Activated CD4-positive, alpha-beta T cell treated with anti-CD3 and anti-CD28 coated beads, Interleukin-10, Interleukin-2, amounts not matched to agents 100 ng/mL and 50 ng/mL, durations not matched to agents 16 hours and 8 hours (primary cell): Measurements from ENCODE around the gene ATG7.
"Not testable (repeated sequence)": the region's sequence is repeated elsewhere in the genome, so short reads cannot be mapped to it uniquely, and the experiment has no call there.

ENCODE experiments used
- DNase-seq: peaks from one replicate; pipeline ENCODE4 v3.0.0-alpha.2; 2020

ATG7 gene

DNA sequence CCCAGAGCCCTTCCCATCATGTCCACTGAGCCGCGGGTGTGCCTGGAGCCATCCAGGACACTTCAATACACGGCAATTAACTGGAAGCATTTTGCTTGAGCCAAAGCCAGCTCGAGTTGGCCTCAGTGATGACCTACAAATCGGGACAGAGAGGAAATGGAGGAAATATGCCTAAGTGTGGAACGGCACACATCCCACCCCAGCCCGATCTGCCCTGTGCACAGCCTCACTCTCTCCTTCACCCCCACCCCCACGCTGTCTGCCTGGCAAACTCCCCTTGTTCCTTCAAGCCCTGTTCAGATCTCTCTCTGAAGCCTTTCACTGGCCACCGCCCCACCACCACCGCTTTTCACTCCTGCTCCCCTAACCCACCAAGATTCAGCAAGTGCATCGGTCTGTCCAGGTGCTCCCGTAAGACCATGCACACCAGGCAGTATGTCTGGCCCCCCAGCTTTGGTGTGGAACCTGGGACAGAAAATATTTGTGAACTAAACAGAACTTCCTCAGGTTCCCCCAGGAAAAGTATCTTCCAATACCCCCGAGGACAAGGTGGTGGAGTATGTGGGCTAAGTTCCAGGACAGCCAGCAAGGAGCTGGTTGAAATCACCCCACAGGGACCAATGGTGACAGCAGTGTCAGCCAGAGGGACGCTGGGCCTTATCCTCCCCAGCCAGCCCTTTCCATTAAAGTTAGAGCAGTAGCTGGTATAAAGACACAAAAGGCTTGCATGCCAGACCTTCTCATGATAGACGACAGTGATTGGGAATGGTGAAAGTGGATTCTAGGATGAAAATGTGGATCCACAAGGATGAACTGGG is 287.8 kb downstream of the ATG7 start:
- DNase-seq, result no peak

- no peak for DNase-seq
These were observed 288.5 kb downstream of the ATG7 start for GRCh38 chr3:11560746-11561145.

DNA sequence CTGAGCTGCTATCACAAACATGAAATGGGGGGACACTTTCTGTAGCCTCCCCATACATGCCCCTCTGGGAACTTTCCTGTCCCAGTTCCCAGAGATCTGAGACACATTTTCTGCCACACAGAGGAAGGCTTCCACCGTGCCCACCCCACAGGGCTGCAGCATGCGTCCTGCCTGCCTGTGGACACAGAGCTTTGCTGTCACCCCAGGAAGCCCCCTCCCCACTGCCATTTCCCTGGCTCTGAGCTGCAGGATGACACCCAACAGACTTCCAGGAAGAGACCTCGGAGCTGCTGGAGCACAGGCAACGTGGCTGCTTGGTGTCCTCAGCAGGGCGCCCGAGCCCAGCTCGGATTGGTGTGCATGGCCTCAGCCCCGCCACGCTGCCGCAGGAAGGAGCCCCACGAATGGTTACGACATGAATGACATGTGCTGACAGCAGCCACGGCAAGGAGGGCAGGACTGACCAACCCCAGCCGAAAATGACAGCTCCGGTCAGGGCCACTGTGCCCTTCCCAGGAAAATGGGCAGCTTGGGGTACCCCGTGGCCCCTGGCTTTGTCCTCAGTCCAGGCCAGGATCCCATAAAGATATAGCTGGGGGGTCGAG is 290.2 kb downstream of the ATG7 start:
- no peak for DNase-seq

DNA sequence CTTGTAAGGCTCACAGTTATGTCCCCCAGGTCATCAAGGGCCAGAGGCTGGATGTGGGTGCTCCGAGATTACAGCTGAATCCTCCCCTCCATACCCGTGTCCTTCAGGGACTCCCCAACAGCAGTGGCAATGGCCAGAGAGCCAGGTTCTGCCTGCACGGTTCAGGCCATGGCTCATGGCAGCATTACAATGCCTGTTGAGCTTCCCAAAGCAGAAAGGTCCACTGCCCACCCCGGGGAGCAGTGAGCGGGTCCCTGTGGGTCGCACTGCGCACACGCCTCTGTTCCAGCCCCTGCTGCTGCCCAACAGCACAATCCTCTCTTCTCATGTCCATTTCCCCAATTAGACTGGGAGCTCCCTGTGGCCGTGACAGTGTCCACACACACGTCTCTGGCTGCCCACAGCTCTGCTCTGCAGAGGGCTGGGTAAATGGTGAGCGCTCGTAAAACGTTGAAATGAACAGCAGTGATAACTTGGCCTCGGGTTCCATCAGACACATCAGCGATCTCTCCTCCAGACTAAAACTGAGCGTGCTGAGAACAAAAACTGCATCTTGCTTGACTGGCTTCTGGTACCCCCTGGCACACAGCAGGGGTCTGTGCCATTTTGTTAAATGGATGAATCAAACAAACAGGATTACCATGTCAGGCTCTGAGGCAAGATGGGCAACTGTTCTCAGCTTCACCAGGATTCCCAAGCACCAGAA is 291.1 kb downstream of the ATG7 start:
- DNase-seq, result no peak

GRCh38 chr3:11563865-11564185 is 291.6 kb downstream of the ATG7 start:
- no peak for DNase-seq

GRCh38 chr3:11564577-11565001 is 292.4 kb downstream of the ATG7 start:
- no peak for DNase-seq

GRCh38 chr3:11565072-11565471 is 292.9 kb downstream of the ATG7 start:
- no peak for DNase-seq

- DNase-seq, result no peak
These were observed 293.3 kb downstream of the ATG7 start for GRCh38 chr3:11565492-11565891.

DNA sequence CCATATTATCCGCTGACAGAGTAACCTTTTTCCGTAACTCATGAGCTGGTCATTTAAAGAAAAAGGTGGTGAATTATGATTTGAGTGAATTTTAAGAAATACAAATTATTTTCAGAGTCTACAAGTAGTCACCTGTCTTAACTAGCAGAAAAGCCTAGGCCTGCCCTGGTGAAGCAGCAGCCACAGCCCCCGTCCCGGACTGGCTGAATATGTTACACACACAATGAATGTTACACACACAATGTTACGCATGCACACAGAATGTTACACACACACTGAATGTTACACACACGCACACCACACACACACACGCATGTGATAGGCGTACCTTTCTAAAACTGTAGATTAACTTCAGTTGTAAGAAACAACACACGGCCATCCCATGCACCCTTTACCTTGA is 293.7 kb downstream of the ATG7 start:
- no peak for DNase-seq

DNA sequence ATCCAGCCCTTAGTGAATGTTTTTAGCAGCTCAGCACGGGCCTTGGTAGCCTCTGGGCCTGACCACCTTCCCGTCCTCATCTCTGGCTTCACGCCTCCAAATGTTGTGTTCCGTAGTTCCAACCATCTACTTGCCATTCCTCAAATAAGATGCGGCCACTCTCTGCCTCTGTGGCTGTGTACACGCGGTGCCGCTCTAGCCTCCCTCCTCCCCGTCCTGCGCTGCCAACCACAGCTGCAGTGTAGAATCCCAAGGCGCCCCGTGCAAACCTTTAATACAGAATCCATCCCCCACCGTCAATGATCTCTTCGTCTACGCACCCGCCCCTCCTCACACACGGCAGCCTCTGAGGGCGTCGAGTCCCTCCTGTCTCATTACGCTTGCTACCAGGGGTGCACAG is 294.3 kb downstream of the ATG7 start:
- DNase-seq, result no peak

GRCh38 chr3:11566916-11567315 is 294.7 kb downstream of the ATG7 start:
- no peak for DNase-seq

DNA sequence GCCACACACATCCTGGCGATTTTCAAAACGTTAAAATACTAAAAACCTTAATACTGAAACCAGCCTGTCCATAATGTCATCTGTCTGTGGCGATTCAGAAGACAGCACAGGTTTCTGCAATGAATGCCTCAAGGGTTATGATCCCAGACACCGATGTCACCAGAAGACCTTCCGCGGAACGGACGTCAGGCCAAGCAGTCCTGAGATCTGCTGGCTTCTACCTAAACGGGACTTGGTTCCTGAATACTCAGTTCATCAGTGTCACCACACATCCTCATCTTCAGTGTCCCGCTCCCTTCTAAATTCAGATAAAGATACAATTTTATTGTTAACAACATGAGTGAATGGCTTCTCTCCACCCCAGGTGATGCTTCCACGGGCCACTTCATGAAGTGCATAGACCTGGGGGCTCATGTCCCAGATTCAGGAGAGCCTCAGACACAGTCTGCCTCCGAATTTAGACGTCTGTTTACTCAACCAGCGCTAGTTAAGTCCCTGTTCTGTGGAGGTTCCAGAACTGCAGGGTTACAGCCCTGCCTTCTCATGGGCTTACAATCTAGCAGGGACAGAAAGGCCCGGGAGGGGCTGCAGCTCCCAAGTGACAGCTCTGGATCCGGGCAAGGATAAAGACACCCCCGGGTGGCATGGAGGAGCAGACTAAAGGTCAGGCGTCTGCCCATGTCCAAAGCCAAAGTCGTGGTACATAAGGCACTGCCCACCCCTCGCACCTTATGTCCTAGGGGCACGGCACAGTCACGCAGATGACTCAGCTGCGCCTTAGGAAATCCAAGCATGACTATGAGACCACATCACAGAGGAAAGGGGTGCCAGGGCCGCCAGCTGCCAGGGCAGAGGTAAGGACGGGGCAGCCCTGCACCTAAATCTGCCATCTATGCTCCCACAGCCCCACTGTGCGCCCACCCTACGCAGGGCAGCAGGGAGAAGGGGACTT is 295.6 kb downstream of the ATG7 start:
- no peak for DNase-seq

DNA sequence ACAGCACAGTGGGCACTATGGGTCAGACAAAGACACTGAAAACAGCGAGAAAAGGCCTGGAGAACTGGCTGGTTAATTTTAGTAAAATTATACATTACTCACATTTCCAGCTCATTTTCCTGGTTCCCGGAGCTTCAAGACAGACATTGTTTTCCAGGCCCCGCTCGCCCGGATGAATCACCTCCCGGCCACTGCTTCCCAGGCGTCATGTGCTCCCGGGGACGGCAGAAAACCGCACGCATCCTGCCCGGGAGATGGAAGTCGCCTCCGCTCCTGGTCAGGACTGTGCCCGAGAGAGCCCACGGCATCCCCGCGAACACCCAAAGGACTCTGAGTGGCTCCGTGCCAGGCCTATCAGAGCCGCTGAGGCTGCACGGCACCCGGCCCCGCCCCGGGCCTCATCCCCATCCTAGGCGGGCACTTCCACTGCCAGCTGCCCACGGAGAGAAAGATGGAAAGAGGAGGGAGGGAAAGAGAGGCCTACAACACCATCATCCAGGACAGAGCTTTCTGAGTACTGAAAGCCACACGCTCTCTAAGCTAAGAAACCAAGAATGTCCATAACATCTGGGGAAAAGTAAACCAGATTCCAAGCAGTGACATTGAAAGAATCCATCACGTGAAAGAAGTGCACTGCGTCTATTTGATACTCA is 296.4 kb downstream of the ATG7 start:
- no peak for DNase-seq

GRCh38 chr3:11569156-11569741 is 297.1 kb downstream of the ATG7 start:
- DNase-seq, result no peak

- DNase-seq, result no peak
These were observed 298.1 kb downstream of the ATG7 start for GRCh38 chr3:11570251-11570650.

DNA sequence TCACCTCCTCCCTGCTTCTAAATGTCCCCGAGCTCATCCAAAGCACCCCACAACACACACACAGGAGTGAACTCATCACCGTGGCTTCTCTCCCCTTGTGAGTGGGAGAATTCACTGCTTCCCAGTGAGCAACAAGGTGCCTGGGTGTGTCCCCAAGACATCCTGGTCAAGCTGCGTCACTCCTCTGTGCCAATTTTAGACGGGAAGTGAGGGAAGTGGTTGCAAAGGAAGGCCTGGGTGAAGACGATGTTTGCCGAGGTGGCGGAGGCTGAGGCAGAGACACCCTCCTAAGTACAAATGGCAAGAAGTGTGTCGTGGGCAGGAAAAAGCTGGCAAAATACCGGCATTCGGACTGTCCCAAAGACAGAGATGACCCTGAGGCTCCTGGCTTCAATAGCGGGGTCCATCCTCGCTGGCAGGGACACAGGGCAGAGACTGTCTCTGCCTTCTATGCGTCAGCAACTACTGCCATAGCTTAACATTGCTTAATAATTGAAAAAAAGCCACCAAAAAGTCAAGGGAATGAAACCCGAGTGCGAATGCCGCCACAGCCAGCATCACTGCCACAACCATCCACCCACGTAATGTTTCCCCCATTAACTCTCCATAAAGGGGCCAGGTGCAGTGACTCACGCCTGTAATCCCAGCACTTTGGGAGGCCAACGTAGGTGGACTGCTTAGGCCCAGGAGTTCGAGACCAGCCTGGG is 298.7 kb downstream of the ATG7 start:
- DNase-seq, result no peak

DNA sequence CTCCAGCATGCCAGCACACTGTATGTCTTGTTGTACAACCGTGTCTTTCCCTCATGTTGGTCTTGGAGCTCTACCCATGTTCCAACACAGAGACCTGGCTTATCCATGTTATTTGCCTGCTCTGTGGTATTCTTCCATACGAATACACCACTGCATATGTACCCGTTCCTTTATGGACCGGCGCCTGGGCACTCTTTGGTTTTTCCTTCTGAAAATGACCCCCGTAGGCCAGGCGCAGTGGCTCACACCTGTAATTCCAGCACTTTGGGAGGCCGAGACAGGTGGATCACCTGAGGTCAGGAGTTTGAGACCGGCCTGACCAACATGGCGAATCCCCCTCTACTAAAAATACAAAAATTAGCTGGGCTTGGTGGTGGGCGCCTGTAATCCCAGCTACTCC is 300.5 kb downstream of the ATG7 start:
- not testable (repeated sequence) for DNase-seq

DNA sequence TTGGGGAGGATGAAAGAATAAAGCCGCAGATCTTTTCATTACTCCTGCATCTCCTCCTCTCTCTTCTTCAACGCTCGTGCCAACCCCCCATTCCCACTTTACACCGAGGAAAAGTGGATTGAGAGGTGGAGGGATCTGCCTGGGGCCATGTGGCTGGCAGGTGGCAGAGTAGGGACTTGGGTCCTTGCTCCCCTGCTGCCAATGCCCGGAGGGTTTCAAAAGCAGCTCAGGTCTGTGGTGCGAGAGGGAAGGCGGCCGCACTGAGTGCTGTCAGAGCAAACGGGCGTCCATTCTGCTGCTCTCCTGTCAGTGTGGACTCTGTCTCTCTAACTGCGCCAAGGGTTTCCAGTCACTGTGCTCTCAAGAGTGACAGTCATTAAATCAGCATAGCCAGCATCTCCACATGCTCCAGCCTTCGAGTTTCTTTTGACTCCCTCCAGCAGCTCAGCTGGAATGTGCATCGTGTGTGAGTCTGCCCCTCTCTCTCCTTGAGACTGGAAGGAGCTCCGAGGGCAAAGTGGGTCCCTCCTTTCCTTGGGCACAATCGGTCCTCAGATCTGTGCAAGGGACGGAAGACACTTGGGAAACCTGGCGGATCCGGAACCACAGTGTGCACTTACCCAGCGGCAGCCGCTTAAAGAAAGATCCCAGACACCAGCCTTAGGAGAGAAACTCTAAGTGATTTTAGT is 302.9 kb downstream of the ATG7 start:
- no peak for DNase-seq

- DNase-seq, result no peak
These were observed 303.5 kb downstream of the ATG7 start for GRCh38 chr3:11575677-11576076.

GRCh38 chr3:11576453-11576852 is 304.3 kb downstream of the ATG7 start:
- no peak for DNase-seq

DNA sequence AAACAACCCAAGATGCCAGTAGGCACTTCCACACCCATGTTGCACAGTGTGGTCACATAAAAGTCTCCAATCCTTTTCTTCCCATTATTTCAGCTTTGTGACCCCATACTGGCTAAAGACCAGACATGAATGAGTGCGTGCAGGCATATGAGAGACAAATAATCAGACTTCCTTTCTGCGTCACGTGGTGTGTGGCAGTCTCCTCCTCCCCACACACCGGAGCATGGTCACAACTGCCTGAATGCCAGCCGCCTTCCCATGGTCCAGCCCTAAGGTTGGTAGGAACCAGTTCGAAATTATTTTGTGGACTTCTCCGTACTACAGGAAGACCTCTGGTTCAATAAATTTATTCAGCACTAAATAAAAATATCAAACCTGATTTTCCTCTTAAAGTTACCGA is 306.0 kb downstream of the ATG7 start:
- no peak for DNase-seq
